Measurements from ENCODE around the gene NOX4. TPM values are rescaled to one million over a fixed set of nuclear protein-coding genes. Genes with fewer than 3 reads are reported as not detected.
"Not testable (repeated sequence)": the region's sequence is repeated elsewhere in the genome, so short reads cannot be mapped to it uniquely, and the experiment has no call there.

NOX4 gene
- total RNA-seq, 1 donor from 2014 or later = 1.9 TPM

DNA sequence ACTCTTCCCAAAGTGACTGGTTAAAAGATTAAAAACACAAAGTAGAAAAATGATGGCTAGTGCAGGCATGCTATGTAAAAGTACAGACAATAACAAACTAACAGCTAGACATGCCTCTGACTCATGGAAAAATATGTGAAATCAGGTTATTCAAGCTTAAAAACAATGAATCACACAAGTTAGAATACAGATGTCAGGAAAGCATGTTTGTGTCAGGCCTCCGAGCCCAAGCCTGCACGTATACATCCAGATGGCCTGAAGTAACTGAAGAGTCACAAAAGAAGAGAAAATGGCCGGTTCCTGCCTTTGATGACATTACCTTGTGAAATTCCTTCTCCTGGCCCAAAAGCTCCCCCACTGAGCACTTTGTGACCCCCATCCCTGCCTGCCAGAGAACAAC lies 110.1 kb downstream of the NOX4 start:
- no peak for DNase-seq (ENCODE audit: low spot score)

DNA sequence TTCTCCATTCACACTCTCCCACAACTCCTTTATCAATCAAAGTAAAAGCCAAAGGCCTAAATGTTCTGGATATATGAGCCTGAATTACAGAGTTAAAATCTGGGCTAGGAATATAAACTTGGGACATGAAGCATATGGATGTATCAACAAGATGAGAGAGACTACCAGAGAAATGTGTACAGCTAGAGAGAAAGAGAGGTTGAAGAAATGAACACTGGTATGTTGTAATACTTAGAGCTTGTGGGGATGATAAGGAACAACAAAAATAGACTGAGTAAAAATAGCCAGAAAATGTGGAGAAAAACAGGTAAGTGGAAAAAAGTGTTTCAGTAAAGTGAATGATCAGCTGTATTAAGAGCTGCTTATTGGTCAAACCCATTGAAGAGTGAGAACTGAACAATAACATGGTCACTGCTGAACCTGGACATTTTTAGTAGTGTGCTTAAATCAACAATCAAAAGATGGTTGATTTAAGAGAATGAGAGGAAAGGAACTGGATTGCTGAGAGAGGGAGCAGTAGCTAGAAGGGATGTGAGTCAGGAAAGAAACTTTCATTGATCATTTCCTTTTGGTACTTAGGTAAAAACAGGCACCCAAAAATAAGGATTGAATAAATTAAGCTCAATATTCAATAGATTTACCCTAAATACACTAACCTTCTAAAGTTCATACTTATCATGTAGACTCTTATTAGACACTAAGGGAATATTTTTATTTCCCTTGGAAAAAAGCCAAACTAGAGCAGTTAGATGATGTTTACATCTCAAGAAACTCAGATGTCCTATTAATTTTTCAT lies 111.0 kb downstream of the NOX4 start:
- DNase-seq (ENCODE audit: low spot score) = not testable (repeated sequence)

DNA sequence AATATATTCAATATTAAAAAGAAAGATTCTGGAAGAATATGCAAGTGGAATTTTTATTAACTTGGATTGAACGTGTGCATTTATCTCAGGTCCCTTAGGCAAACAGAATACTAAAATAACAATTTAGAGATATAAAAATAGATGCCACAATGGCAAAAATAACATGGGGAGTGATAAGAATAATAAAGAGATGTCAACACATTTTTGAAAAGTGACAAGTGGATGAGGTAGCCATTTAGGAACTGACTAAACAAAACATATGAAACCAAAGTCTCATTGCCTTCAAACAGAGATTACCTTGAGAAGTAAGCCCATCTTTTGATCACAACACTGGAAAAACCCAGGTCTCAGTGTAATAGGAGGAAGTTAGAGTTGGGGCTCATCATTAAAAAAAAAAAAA lies 112.2 kb downstream of the NOX4 start:
- DNase-seq (ENCODE audit: low spot score) = not testable (repeated sequence)

DNA sequence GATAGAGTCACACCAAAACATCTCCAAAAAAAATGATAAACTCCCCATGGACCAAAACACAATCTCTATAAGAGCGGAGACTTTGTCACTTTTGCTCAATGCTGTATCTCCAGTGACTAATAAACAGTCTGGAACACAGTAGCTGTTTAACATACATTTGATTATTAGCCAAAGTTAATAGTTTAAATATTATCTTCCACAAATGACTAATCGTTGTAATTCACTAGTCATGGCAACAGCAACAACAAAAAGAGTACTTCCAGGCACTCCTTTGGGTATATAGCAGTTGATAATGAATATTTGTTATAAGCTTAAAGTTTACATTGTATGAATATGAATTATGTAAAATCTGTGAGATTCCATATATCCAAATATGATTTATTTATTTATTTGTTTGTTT lies 121.8 kb downstream of the NOX4 start:
- not testable (repeated sequence) for DNase-seq (ENCODE audit: low spot score)

DNA sequence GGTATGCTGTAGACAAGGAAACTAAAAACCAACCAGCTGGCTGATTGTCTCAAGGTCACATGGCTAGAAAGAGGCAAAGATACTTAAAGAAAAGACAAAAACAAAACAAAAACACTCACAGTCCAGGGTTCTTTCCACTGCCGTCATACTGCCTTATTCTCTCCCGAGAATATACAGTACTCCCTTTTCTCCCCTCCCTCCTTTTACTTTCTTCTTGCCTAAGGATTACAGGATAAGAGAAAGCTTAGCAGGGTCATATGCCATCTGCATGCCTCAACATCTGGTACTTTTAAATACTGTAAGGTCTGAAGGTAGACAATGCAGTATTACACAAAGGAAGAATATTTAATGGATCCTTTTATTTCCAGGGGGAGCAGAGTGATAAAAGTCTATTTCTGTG lies 126.3 kb downstream of the NOX4 start:
- DNase-seq (ENCODE audit: low spot score) = not testable (repeated sequence)

DNA sequence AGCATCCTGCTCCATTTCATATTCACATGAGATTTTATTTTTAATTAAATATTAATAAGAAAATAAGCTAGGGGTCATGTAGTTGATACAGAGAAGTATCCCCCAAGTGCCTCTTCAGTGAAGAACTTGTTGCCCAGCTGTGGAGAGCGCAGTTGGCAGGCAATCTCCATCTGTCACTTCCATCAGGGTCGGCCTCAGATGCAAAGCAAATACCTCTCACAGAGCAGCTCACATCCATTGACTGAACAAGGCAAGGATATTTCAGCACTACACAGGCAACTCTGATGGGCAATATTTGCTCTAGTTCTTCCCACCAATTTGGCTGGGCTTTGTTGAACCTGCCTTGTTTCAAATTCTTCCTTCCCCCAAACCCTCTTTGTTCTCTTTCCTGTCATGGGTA lies 129.4 kb downstream of the NOX4 start:
- no peak for DNase-seq (ENCODE audit: low spot score)

DNA sequence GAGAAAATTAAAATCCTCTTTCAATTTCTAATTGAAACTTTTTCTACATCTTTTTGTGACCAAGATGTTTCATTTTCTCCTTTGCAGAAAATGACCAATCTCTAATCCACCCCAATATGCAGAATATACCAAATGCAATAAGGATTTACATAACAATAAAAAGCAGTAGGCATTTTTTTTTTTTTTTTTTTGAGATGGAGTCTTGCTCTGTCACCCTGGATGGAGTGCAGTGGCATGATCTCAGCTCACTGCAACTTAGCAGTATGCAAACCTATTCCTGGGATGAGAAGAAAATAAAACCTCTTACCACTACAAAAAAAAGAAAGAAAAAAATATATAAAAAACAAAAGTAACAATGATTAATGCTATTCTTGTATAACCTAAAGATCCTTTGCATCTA lies 132.0 kb downstream of the NOX4 start:
- DNase-seq (ENCODE audit: low spot score) = not testable (repeated sequence)

DNA sequence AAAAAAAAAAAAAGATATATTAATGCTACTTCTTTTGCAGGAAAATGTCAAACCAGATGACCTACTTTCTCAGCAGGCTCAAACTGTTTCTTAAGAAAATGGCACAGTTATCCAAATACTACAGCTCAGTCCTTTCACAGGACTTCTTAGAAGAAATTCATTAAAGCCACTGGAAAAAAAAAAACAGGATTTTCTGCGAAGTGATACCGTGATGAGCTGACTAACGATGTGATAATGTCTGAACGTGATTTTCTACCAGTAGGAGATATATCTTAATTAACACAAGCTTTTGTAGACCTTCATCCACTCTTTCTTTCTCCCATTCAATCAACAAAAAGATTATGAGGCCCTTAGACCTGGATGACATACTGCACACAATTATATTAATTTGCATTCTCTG lies 132.4 kb downstream of the NOX4 start:
- DNase-seq (ENCODE audit: low spot score) = no peak

DNA sequence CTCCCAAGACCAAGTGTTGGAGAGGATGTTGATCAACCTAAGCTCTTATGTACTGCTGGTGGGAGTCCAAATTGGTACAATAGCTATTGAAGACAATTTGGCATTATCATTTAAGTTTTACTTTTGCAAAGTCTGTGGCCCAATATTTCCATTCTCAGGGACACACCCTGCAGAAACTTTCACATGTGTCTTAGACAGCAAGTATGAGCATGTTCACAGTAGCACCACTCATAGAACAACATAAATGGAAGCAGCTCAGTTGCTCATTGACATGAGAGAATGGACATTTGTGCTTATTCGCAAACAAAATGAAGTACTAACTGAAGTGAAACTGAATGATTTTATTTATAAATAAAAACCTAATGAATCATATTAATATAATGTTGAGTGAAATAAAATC lies 135.5 kb downstream of the NOX4 start:
- no peak for DNase-seq (ENCODE audit: low spot score)

DNA sequence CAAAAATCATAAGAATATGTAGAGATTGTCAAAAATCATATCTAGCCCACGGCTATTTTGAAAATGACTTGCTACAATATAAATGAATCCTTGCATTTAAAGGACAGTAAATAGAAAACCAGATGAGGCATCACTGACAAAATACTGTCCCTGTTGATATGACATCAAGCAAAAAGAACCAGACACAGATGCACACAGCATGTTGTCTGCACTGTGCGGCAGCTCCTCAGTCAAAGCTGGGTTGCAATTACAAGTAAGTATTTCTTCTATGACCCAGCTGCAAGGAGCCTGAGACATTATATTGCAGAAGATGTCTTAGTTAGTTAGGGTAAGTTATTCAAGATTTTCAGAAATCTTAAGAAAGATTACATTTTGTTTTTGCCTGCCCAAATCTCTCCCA lies 136.7 kb downstream of the NOX4 start:
- not testable (repeated sequence) for DNase-seq (ENCODE audit: low spot score)

DNA sequence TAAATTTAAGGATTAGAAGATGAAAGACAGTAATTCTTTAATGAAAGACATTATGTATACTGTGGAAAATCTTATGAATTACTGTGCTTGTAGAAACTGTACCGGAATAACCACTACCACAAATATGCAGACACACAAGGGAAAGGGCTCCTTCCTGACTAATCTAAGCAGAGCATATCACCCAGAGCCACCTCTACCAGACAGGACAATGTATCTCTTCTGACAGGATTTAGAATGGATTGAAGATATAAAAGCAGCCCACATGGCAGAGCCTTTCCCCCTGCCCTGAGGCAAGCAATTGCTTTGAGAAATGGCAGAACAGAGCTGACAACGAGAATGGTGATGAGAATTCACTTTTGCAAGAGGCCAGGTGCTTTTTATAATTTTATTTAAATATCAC lies 144.1 kb downstream of the NOX4 start:
- no peak for DNase-seq (ENCODE audit: low spot score)

DNA sequence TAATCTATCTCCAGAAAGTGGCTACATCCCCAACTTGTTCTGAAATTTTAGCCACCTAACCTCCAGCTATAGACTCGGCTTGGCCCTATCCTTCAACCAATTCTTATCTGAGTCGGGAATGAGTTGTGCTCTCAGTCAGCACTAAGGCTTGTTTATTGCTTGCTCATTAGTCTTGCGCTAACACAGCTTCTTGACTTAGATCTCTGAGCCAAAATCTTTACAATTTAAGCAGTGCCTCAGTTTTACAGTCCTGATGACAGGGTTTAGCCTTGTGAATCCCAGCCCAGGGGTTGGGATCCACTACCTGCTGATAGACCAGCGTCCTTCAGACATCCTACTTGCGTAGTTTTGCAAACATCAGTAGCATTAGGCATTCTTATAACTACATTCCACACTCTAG lies 144.6 kb downstream of the NOX4 start:
- DNase-seq (ENCODE audit: low spot score) = no peak

DNA sequence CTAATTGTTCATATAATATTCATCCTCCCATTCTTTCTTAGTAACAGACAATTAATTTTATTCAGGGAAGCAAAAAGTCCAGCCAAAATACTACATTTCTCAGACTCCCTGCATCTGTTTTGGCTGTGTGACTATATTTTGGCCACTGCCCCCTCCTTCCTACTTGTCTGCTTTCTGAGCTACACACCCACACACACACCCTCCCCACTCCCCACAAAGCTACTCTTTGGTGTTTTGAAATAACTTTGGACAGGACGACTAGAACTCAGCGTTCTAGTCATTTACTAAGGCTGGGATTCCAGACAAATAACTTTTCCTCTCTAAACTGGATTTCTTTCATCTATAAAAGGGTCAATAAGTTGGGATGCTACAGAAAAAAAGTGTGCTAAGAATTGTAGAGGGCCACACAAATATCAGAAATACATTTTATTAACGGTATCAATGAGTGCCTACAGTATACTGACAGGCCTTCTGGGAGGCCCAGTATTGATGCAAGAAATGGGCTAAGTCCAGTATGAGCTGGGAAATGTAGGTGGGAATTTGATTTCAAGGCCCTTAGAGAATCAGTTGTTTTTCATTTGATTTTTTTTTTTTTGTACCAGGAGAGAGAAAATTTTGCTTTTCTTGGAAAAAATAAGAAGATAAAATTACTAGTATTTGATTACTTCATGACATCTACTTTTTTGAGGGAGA lies 148.1 kb downstream of the NOX4 start:
- peak; percentile 18 for DNase-seq (ENCODE audit: low spot score)

DNA sequence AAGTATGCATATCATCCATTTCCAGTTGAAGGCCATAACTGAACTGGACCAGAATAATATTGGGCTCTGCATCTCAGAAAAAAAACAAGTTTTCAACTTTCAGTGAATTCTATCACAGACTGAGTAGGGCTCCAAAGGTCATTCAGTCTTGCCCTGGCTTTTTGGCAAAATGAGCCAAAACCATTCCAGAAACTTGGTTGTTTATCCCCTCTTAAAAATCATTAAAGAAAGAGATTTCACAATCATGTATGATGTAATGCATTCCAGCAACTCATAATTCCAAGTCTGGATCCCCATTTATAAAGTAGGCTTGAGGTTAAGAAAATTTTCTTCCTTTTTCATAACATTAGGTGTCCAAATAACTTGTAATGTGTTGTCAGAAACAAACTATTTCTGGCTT lies 150.7 kb downstream of the NOX4 start:
- not testable (repeated sequence) for DNase-seq (ENCODE audit: low spot score)

DNA sequence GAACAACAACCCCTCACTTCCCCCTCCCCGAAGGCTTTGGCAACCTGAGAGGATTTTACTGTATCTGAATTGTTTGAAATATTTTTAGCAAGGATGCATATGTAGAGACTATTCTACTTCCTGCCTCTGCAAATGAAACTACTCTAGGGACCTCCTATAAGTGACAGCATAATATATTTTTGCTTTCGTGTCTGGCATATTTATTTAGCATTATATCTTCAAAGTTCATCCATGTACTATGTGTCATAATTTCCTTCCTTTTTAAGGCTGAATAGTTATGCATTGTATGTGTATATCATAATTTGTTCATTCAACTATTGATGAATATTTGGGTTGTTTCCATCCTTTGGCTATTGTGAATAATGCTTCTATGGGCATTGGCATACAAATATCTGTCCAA lies 153.1 kb downstream of the NOX4 start:
- DNase-seq (ENCODE audit: low spot score) = not testable (repeated sequence)

DNA sequence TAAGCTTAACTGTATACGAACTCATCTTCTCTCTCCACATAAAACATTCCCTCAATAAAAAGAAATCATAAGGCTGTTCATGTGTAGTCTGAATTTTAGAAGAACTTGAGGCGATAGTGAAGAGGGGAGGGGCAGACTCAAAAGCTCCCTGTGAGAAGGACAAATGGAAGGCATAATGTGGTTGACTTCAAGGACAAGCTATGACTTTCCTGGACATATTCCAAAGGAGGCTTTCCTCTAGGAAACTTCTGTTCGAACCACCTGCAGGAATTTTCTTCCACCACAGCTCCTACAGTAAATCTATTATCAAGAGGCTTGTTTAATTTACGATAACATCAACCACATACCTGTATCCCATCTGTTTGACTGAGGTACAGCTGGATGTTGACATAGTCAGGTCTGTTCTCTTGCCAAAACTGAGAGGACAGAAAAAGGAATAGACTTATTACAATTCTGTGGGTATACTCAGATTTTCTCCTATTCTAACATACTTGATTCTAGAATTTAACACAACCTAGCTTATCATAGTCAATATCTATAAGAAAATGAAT lies 154.0 kb downstream of the NOX4 start:
- DNase-seq (ENCODE audit: low spot score) = not testable (repeated sequence)

DNA sequence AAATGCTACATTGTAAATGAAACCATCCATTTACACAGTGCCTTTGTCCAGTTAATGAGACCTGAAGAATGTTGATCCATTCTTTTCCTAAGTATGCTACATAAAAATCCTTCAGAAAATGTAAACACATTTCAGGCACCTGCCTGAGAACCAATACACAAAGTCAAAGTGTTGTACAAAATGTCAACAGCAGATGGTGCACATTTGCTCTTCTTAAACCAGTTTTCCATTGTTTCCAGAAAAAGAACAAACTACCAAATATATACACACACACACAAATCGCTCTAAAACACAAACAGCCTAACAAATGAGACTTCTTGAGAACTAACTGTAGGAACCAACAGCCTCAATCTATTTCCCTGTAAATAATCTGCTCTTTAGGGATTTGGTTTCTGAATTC lies 157.5 kb downstream of the NOX4 start:
- DNase-seq (ENCODE audit: low spot score) = not testable (repeated sequence)

DNA sequence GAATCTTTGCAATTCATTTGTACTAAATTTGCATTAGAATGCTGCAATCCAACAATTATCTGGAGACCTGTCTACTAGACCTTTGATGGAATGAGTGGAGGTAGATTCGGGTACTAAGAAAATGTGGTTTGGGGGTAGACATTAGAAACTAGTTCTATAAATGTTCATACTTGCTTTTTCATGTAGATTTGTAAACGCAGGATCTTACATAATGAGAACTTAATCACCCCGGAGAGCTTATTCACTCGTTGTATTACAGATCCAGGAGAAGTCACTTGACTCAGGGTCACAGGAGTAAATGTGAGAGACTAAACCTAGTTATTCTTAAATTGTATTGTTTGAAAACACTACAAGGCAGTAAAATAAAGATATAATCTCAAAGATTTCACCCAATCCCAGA lies 159.2 kb downstream of the NOX4 start:
- DNase-seq (ENCODE audit: low spot score) = not testable (repeated sequence)

DNA sequence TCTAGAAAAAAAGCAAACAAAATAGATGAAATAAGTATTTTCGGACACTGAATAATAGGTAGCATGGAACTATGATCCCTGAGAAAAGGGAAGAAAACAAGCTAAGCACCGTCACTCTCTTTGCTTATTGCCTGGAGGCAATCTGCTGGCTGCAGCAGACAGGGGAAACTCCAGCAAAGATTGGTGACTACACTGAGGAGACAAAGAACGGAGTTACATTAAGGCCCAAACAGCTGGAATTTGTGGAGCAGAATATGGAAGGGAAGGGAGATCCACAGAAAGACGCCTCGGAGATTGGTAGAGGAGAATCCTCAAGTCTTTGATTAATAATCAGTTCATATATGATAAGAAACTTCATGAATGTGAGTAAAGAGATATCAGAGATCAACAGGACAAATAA lies 163.3 kb downstream of the NOX4 start:
- no peak for DNase-seq (ENCODE audit: low spot score)

DNA sequence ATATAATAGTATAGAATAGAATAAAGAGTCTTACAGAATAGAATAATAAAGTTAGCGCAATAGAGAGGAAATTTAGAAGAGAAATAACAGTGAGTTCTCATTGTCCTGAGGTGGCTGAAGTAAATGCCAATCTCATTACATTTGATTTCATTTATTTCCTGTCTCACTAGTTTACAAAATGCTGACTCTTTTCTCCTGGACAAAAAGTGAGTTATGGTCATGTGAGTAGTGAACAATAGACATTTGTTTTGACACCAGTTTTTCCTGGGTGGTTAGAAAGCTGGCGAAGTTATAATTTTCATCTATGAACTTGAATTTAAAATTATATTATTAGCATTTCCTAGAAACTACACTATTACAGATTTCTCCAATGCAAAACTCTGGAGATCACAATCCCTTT lies 169.8 kb downstream of the NOX4 start:
- DNase-seq (ENCODE audit: low spot score) = no peak

DNA sequence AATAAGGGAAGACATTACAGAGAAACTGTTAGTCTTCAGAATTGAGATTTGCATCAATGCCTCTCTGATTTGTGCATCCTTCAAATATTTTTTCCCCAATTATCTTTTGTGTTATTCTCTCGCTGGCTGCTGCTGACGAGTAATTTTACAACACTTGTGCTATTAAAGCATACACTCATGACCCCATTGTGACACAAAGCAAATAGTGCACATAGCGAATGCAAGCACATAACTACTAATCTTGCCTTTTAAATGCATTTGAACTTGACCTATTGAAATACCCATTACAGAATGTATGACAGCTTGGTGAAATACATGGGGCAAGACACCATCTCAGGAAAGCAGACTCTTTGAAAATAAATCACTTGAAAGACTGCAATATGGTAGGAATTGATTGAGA lies 180.6 kb downstream of the NOX4 start:
- not testable (repeated sequence) for DNase-seq (ENCODE audit: low spot score)

DNA sequence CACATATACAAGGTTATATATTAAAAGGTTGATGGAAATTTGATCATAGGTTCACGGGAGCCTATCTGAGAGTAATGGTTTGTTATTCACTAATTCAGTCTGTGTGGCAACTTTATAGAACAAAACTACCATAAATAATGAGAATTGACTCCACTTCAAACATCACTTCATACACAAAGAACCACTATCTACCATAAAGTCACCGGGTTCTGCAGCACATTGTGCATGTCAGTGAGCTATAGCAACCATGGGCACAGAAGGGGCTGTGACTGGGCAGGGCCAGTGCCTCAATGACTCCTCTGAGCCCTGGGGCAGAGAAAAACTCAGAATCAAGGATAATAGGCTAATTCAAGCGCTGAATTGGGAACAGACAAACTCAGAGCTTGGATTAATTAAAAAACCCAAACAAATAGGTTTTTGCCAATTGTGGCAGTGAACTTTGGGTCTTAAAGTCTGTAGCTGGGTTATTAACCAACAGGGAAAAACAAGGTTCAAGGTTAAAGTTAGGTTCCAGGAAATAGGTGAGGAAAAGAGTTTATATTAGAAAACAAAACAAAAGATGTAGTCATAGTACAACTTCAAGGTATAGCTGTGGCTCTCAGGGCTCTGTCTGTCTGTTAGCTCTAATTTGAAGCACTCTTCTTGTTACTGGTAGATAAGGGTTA lies 181.7 kb downstream of the NOX4 start:
- DNase-seq (ENCODE audit: low spot score) = not testable (repeated sequence)

Data from mucosa of gallbladder (tissue), 1 donor.